Neural cell (in vitro differentiated cells): ENCODE data around the gene MTF2. TPM values are rescaled to one million over a fixed set of nuclear protein-coding genes. Genes with fewer than 3 reads are reported as not detected.

Experiments used
- H2AFZ ChIP-seq: fragments of 200-600, 300-800 bp; sonication (generic), shearing (Covaris generic); 2 replicates; pipeline ENCODE4 v1.6.0; 2014; ENCODE audit warnings: low read depth, mild to moderate bottlenecking, antibody characterized with exemption, low read length, moderate library complexity
- H3F3A ChIP-seq: fragments of 200-600 bp; shearing (Covaris generic); 2 replicates; pipeline ENCODE4 v1.6.1; 2016; ENCODE audit warnings: mild to moderate bottlenecking, moderate library complexity, mixed read lengths, antibody characterized with exemption, low read length; ENCODE audit not compliant: insufficient read depth, poor library complexity, severe bottlenecking
- H3K27ac ChIP-seq: fragments of 200-600, 300-800 bp; sonication (generic), shearing (Covaris generic); 2 replicates; pipeline ENCODE4 v1.5.1; 2014; ENCODE audit warnings: mild to moderate bottlenecking, low read length, moderate library complexity
- H3K27me3 ChIP-seq: fragments of 300-800, 200-600 bp; sonication (generic), shearing (Covaris generic); 2 replicates; pipeline ENCODE4 v1.6.0; 2014; ENCODE audit warnings: mild to moderate bottlenecking, low read depth, low read length, moderate library complexity; ENCODE audit not compliant: insufficient read depth
- H3K36me3 ChIP-seq: fragments of 300-800, 200-600 bp; sonication (generic), shearing (Covaris generic); 2 replicates; pipeline ENCODE4 v1.5.1; 2014; ENCODE audit warnings: mild to moderate bottlenecking, antibody characterized with exemption, low read length, moderate library complexity; ENCODE audit not compliant: insufficient read depth
- H3K4me2 ChIP-seq: fragments of 300-800, 200-600 bp; sonication (generic), shearing (Covaris generic); 2 replicates; pipeline ENCODE4 v1.6.0; 2014; ENCODE audit warnings: mild to moderate bottlenecking, low read length
- H3K4me3 ChIP-seq: fragments of 300-800, 200-600 bp; sonication (generic), shearing (Covaris generic); 2 replicates; pipeline ENCODE4 v1.5.1; 2014; ENCODE audit warnings: mild to moderate bottlenecking, low read length, moderate library complexity
- H3K79me2 ChIP-seq: fragments of 200-600 bp; shearing (Covaris generic); replicated peaks from 2 replicates; pipeline ENCODE4 v1.6.0; 2014; ENCODE audit warnings: mild to moderate bottlenecking, low read length, moderate library complexity; ENCODE audit not compliant: insufficient read depth
- H3K9ac ChIP-seq: fragments of 300-800, 200-600 bp; sonication (generic), shearing (Covaris generic); 2 replicates; pipeline ENCODE4 v1.6.1; 2016; ENCODE audit warnings: mild to moderate bottlenecking, low read length, mixed read lengths
- H3K9me2 ChIP-seq: fragments of 200-600 bp; shearing (Covaris generic); 2 replicates; pipeline ENCODE4 v1.6.1; 2016; ENCODE audit warnings: mild to moderate bottlenecking, low read length, mixed read lengths; ENCODE audit not compliant: insufficient read depth
- H3K9me3 ChIP-seq: fragments of 200-600, 300-800 bp; sonication (generic), shearing (Covaris generic); 2 replicates; pipeline ENCODE4 v1.6.1; 2016; ENCODE audit warnings: mild to moderate bottlenecking, mixed run types, low read length, moderate library complexity, mixed read lengths
- H4K20me1 ChIP-seq: fragments of 200-600 bp; shearing (Covaris generic); 2 replicates; pipeline ENCODE4 v1.6.1; 2016; ENCODE audit warnings: mild to moderate bottlenecking, mixed run types; ENCODE audit not compliant: insufficient read depth
- EP300 ChIP-seq: fragments of 450-650 bp; conservative IDR thresholded peaks from 2 replicates; pipeline ENCODE4 v1.6.1; 2014; ENCODE audit warnings: antibody characterized with exemption, mild to moderate bottlenecking, moderate library complexity; ENCODE audit not compliant: poor library complexity, severe bottlenecking
- EZH2 ChIP-seq: fragments of 200-600, 300-800 bp; shearing (Covaris generic), sonication (generic); IDR thresholded peaks from 2 replicates; pipeline ENCODE4 v1.6.1; 2014; ENCODE audit warnings: antibody characterized with exemption, low read length, borderline replicate concordance, mild to moderate bottlenecking; ENCODE audit not compliant: insufficient read depth, poor library complexity, severe bottlenecking
- MXI1 ChIP-seq: fragments of 450-650 bp; conservative IDR thresholded peaks from 2 replicates; pipeline ENCODE4 v1.6.1; 2014; ENCODE audit warnings: antibody characterized with exemption, mild to moderate bottlenecking; ENCODE audit not compliant: poor library complexity, severe bottlenecking
- POLR2AphosphoS5 ChIP-seq: IDR thresholded peaks from 2 replicates; pipeline ENCODE4 v1.6.1; 2012
- RAD21 ChIP-seq: fragments of 450-650 bp; conservative IDR thresholded peaks from 2 replicates; pipeline ENCODE4 v1.6.1; 2014; ENCODE audit warnings: antibody characterized with exemption, mild to moderate bottlenecking, moderate library complexity
- REST ChIP-seq: IDR thresholded peaks from 2 replicates; pipeline ENCODE4 v1.6.1; 2012; ENCODE audit warnings: borderline replicate concordance
- SMC3 ChIP-seq: fragments of 450-650 bp; conservative IDR thresholded peaks from 2 replicates; pipeline ENCODE4 v1.6.1; 2014; ENCODE audit warnings: antibody characterized with exemption, mild to moderate bottlenecking, moderate library complexity; ENCODE audit not compliant: poor library complexity
- TAF1 ChIP-seq: IDR thresholded peaks from 2 replicates; pipeline ENCODE4 v1.6.1; 2012; ENCODE audit warnings: low read depth
- polyA plus RNA-seq: library from polyadenylated mRNA; depleted of rRNA; stranded (reverse); fragments of >200 nt; gene quantifications from 2 replicates; pipeline ENCODE4 v1.2.3, GENCODE V29; 2014
- TF ChIP-seq, protein P1 (sequence below): fragments of 450-650 bp; IDR thresholded peaks from 2 replicates; pipeline ENCODE4 v1.5.1; 2014; ENCODE audit warnings: antibody characterized with exemption, mild to moderate bottlenecking, moderate library complexity; ENCODE audit not compliant: poor library complexity, severe bottlenecking

MTF2 gene
- polyA plus RNA-seq, 1 donor from 2014 or later = 124 TPM

DNA sequence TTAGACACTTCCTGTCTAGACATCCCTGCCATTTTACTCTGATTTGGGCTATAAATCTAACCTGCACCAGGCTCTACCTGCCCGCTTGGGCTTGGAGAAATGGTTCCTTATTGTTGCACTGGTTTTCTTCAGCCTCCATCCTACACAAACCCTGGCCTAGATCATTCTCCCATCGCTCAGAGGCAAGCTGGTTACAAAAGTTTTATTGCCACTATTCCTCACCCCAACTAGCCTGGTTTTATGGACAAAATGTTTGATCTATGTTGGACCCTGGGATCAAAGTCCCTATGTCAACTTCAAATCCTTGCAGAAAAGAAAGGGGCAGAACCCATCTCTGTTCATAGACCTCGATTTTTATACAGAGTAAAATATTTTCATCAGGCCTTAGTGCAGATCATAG, 31.5 kb upstream of the MTF2 start:
- Histone ChIP-seq H3K9ac (no peak overlapping the region), H3K36me3 (no peaks in the 10 kb centered on the region), H2AFZ (no peak overlapping the region), H3K9me2 (no peaks in the 10 kb centered on the region), H3K27ac (no peak overlapping the region), H3K4me3 (no peak overlapping the region), H3K27me3 (no peaks in the 10 kb centered on the region), H3K79me2 (no peaks in the 10 kb centered on the region), H3K9me3 (no peaks in the 10 kb centered on the region), H4K20me1 (no peaks in the 10 kb centered on the region), H3K4me2 (no peak overlapping the region), H3F3A (no peaks in the 10 kb centered on the region)
- TF ChIP-seq POLR2AphosphoS5 (no peak), SMC3 (no peak), MXI1 (no peak), RAD21 (no peak), REST (no peak), EP300 (no peak), EZH2 (no peak), TAF1 (no peak)
- TF ChIP-seq, protein P1, sequence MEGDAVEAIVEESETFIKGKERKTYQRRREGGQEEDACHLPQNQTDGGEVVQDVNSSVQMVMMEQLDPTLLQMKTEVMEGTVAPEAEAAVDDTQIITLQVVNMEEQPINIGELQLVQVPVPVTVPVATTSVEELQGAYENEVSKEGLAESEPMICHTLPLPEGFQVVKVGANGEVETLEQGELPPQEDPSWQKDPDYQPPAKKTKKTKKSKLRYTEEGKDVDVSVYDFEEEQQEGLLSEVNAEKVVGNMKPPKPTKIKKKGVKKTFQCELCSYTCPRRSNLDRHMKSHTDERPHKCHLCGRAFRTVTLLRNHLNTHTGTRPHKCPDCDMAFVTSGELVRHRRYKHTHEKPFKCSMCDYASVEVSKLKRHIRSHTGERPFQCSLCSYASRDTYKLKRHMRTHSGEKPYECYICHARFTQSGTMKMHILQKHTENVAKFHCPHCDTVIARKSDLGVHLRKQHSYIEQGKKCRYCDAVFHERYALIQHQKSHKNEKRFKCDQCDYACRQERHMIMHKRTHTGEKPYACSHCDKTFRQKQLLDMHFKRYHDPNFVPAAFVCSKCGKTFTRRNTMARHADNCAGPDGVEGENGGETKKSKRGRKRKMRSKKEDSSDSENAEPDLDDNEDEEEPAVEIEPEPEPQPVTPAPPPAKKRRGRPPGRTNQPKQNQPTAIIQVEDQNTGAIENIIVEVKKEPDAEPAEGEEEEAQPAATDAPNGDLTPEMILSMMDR = no peak

DNA sequence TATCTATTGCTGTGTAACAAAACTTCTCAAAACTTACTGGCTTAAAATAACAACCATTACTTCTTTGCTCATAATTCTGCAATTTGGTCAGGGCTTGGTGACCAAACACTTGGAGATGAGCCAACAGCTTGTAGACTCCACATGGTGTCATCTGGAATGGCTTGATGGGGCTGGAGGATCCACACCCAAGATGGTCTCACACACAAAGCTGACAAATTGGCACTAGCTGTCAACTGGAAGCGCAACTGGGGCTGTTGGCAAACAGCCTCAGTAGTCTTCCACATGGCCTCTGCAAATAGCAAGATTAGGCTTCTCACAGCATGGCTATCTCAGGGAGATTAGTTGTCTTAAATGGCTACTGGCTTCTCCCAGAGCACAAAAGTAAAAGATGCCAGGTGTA, 27.1 kb upstream of the MTF2 start:
- no peak overlapping the region for H3K4me3 ChIP-seq
- no peak overlapping the region for H3K27ac ChIP-seq
- no peaks in the 10 kb centered on the region for H3K9me2 ChIP-seq
- no peaks in the 10 kb centered on the region for H3K79me2 ChIP-seq
- TF ChIP-seq POLR2AphosphoS5 = no peak
- no peak for TF ChIP-seq EP300
- TF ChIP-seq MXI1 = no peak
- TF ChIP-seq TAF1 = no peak
- no peak for TF ChIP-seq REST
- no peak for TF ChIP-seq RAD21
- TF ChIP-seq SMC3 = no peak
- TF ChIP-seq EZH2 = no peak
- TF ChIP-seq, protein P1 = no peak
- H3K4me2 ChIP-seq = no peak overlapping the region
- no peaks in the 10 kb centered on the region for H3K27me3 ChIP-seq
- no peaks in the 10 kb centered on the region for H3K9me3 ChIP-seq
- no peaks in the 10 kb centered on the region for H3K36me3 ChIP-seq
- H3K9ac ChIP-seq = no peak overlapping the region
- no peaks in the 10 kb centered on the region for H4K20me1 ChIP-seq
- H2AFZ ChIP-seq = no peak overlapping the region
- H3F3A ChIP-seq = no peaks in the 10 kb centered on the region
